ENCODE results near the gene AGTR1. TPM values are rescaled to one million over a fixed set of nuclear protein-coding genes. Genes with fewer than 3 reads are reported as not detected.

AGTR1 gene
- total and polyA plus RNA-seq, 8 donors: 0.56 to 2.6 (median 0.82) TPM

DNA sequence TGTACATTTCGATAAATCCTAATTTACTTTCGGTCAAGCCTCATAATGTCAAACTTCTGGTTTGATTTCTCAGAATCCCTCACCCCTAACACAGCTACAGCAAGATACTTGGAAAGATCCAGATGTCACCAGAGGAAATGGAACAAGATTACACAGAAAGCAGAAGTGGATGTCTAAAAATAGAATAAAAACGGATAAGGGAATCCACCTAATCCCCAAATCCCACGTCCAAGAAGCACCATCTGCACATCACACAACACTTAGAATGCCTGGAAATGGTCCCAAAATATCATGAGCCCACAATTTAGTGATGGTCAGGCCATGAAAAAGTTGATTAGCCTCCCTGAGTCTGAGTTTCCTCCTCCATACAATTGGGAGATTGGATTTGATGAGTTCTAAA is 61.7 kb downstream of the AGTR1 start:
- H3K4me3 ChIP-seq: no peak overlapping the region
- peaks cover 0 to 7% (median 0%) of the 10 kb centered on the region in 3 donors for H3K4me1 ChIP-seq
- no peaks in the 10 kb centered on the region for H3K9me3 ChIP-seq
- FAIRE-seq: no peak
- no peaks in the 10 kb centered on the region for H3K36me3 ChIP-seq
- TF ChIP-seq, protein P1, sequence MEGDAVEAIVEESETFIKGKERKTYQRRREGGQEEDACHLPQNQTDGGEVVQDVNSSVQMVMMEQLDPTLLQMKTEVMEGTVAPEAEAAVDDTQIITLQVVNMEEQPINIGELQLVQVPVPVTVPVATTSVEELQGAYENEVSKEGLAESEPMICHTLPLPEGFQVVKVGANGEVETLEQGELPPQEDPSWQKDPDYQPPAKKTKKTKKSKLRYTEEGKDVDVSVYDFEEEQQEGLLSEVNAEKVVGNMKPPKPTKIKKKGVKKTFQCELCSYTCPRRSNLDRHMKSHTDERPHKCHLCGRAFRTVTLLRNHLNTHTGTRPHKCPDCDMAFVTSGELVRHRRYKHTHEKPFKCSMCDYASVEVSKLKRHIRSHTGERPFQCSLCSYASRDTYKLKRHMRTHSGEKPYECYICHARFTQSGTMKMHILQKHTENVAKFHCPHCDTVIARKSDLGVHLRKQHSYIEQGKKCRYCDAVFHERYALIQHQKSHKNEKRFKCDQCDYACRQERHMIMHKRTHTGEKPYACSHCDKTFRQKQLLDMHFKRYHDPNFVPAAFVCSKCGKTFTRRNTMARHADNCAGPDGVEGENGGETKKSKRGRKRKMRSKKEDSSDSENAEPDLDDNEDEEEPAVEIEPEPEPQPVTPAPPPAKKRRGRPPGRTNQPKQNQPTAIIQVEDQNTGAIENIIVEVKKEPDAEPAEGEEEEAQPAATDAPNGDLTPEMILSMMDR (IDR thresholded peaks at IDR 0.05): no peak
- intact Hi-C loops (cut with DNase I): no loop called here
- 42 to 49% methylated on average over 4 of the region's 4 CpGs for WGBS, 2 donors
- ATAC-seq: peak in 2 of 4 donors; percentile 16 to 23
- H3K27ac ChIP-seq: no peak overlapping the region
- H3K27me3 ChIP-seq: no peaks in the 10 kb centered on the region
- no peak for DNase-seq

DNA sequence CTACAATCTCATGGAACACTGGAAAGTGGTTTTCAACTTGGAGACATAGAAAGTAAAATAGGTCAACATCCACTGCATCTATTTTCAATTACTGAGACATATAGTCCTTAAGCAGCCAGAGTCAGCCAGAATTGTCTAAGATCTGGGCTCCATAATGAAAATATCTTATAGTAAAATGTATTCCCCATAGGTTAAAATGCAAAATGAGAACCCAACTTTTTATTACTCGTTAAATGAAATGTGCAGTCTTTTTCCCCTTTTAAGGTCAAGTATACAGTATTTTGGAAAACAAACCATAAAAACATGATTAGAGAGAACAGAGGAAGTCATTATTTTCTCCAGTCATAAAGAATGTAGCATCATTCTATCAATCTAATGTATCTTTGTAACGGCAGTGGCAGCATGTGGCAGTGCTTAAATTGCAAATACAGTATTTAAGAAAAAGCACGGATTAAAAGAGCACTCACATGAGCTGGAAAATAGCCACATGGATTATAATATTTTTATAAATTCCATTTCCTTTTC is 65.5 kb downstream of the AGTR1 start:
- 89 to 90% methylated on average over 3 of the region's 3 CpGs for WGBS, 2 donors
- intact Hi-C loops (cut with DNase I): no loop called here

DNA sequence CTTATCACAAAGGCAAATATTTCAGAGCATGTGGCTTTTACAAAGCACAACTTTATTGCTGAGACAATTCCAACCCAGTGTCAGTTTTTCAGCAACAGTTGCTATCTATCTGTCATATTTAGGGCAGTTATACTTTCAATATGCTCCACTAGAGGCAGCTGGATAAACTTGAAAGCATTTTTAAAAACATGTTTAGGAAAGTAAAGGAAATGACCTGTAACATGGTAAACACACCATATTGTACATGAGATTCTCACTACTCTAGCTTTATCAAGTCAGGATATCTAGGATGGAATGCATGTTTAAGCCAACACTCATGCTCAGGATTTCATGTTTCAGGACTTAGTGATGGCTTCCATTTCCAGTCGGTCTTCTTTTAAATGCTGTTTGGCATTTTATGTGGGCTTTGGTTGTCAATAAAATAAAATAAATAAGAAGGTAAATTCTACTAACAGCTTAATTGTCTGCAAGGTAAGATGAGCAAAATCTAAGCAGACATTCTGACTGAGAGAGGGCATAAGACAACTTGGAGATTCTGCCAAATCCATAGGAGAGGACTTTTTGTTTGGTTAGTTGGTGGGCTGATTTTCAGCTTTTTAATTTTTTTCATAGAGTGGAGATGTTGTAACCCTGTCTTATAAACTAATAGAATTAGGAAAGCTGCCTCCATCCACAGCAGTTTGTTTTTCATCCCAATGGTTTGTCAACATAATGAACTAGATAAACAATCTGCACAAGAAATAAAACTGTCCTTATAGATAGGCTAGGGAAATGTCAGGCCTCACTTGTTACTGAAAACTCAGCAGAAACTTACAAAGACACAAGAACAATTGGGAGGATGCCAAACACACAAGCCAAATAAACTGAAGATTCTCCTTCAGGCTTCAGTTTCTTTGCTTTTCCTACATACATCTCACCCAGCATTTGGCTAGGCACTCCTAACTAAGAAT is 66.6 kb downstream of the AGTR1 start:
- Histone ChIP-seq H3K27ac (no peak overlapping the region), H3K27me3 (no peaks in the 10 kb centered on the region), H3K4me1 (no peaks in the 10 kb centered on the region), H3K36me3 (no peaks in the 10 kb centered on the region), H3K9me3 (no peaks in the 10 kb centered on the region), H3K4me3 (no peak overlapping the region)
- FAIRE-seq: no peak
- TF ChIP-seq, protein P1 (IDR thresholded peaks at IDR 0.05): no peak
- DNase-seq: no peak
- ATAC-seq: no peak
- WGBS, 2 donors: 73 to 93% methylated on average over 1 of the region's 1 CpG
- intact Hi-C loops (cut with DNase I): no loop called here

More for the DNA sequence above, 65.5 kb downstream of the AGTR1 start:
- Histone ChIP-seq H3K27me3 (no peaks in the 10 kb centered on the region), H3K4me3 (no peak overlapping the region), H3K36me3 (no peaks in the 10 kb centered on the region), H3K4me1 (peaks cover 0 to 2% (median 0%) of the 10 kb centered on the region in 3 donors), H3K9me3 (no peaks in the 10 kb centered on the region), H3K27ac (no peak overlapping the region)
- ATAC-seq: no peak
- no peak for DNase-seq
- TF ChIP-seq, protein P1 (IDR thresholded peaks at IDR 0.05): no peak
- FAIRE-seq: no peak

DNA sequence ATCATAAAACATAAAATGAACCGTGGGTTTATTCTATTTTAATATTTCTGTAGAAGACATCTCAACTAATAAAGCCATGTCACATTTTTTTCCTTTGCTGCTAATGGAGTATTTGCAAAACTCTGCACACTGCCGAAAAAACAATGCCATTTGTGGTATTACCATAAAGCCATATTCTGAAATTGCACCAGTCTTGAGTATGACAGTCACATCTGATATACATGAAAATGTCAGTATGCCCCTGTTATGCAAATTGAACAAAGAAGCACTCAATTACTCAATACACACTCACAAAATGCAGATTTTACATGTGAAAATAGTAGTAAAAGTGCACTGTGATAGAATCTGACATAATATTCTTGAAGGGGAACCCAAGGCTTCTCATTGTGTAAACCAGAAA is 74.7 kb downstream of the AGTR1 start:
- Histone ChIP-seq H3K4me1 (no peaks in the 10 kb centered on the region), H3K4me3 (no peak overlapping the region), H3K9me3 (no peaks in the 10 kb centered on the region), H3K36me3 (no peaks in the 10 kb centered on the region), H3K27ac (no peak overlapping the region), H3K27me3 (no peaks in the 10 kb centered on the region)
- no peak for ATAC-seq
- no peak for DNase-seq
- no peak for FAIRE-seq
- TF ChIP-seq, protein P1 (IDR thresholded peaks at IDR 0.05): no peak
- intact Hi-C loops (cut with DNase I): no loop called here
- WGBS, 2 donors: 43 to 63% methylated on average over 2 of the region's 2 CpGs

DNA sequence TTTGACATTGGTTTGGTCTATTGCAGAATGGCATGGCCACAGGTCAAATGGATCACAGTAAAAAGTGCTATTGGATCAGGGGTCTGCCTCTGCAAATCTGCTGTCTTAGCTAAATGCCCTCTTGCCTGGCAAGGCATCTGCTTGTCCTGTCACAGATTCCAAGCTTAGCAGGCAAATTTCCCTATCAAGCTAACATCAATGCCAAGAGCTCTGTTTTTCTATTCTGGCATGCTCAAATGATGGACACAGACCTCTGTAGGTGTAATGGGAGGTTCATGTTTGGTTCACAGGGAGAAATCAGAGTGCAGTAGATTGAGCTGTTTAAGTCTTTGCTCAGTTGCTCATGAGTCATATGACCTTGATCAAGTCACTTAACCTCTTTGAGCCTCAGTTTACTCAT is 75.1 kb downstream of the AGTR1 start:
- Histone ChIP-seq H3K4me1 (no peaks in the 10 kb centered on the region), H3K9me3 (no peaks in the 10 kb centered on the region), H3K4me3 (no peak overlapping the region), H3K36me3 (no peaks in the 10 kb centered on the region), H3K27ac (no peak overlapping the region), H3K27me3 (no peaks in the 10 kb centered on the region)
- ATAC-seq: no peak
- intact Hi-C loops (cut with DNase I): no loop called here
- DNase-seq: no peak
- TF ChIP-seq, protein P1 (IDR thresholded peaks at IDR 0.05): no peak
- no peak for FAIRE-seq
